SK-N-SH (cell line): ENCODE results near the gene CCRL2. TPM values are rescaled to one million over a fixed set of nuclear protein-coding genes. Genes with fewer than 3 reads are reported as not detected.
"Not testable (repeated sequence)": the region's sequence is repeated elsewhere in the genome, so short reads cannot be mapped to it uniquely, and the experiment has no call there.

ENCODE experiments used
- CTCF ChIA-PET: fragments of 300-600, 350-600 bp; formaldehyde crosslinking; extraction: SDS; loops from one replicate; lab custom pipeline; 2021; lab: Yijun Ruan, JAX
- POLR2A ChIA-PET: fragments of 350-600 bp; sonication (Branson Sonifier 250); formaldehyde crosslinking; extraction: SDS; loops from one replicate; lab custom pipeline; 2020; ENCODE audit warnings: antibody characterized with exemption, inconsistent platforms; lab: Yijun Ruan, JAX
- DNase-seq: peaks from one replicate; pipeline ENCODE4 v3.0.0; 2012
- H2AFZ ChIP-seq: fragments of 200-600 bp; sonication (generic); 2 replicates; pipeline ENCODE4 v1.8.1; 2016; ENCODE audit warnings: antibody characterized with exemption, mild to moderate bottlenecking, low read depth
- H3F3A ChIP-seq: fragments of 200-600 bp; sonication (generic); replicated peaks from 2 replicates; pipeline ENCODE3; 2016; ENCODE audit warnings: antibody characterized with exemption, mild to moderate bottlenecking; ENCODE audit not compliant: insufficient read depth
- H3K27ac ChIP-seq, 2 experiments: fragments of 200-500 bp in 1 of 2; fragments of 200-600 bp in 1 of 2; sonication (Bioruptor generic) in 1 of 2; sonication (generic), shearing (Covaris generic) in 1 of 2; 2 replicates each; pipeline versions ENCODE4 v1.5.1 to v1.6.1; 2014 to 2016; ENCODE audit warnings: low read depth in 2 of 2, inconsistent platforms in 1 of 2, low read length in 1 of 2, mild to moderate bottlenecking in 1 of 2, mixed read lengths in 1 of 2
- H3K27me3 ChIP-seq: fragments of 200-600 bp; sonication (generic), shearing (Covaris generic); 2 replicates; pipeline ENCODE4 v1.6.1; 2016; ENCODE audit warnings: mixed run types; ENCODE audit not compliant: insufficient read depth
- H3K36me3 ChIP-seq, 2 experiments: fragments of 200-500 bp in 1 of 2; fragments of 200-600 bp in 1 of 2; sonication (Bioruptor generic) in 1 of 2; sonication (generic) in 1 of 2; replicated peaks in 1 of 2; 2 replicates each; pipeline versions ENCODE3 to v1.5.1; 2014 to 2016; ENCODE audit warnings: low read length in 1 of 2, mild to moderate bottlenecking in 1 of 2; ENCODE audit not compliant: insufficient read depth in 2 of 2, control insufficient read depth in 1 of 2
- H3K4me1 ChIP-seq, 2 experiments: fragments of 200-500 bp in 1 of 2; fragments of 200-600 bp in 1 of 2; sonication (Bioruptor generic) in 1 of 2; sonication (generic), shearing (Covaris generic) in 1 of 2; 2 replicates each; pipeline versions ENCODE4 v1.5.1 to v1.6.1; 2014 to 2016; ENCODE audit warnings: low read depth in 1 of 2, low read length in 1 of 2, mixed run types in 1 of 2; ENCODE audit not compliant: insufficient read depth in 2 of 2, control insufficient read depth in 1 of 2
- H3K4me2 ChIP-seq: fragments of 200-600 bp; sonication (generic), shearing (Covaris generic); 2 replicates; pipeline ENCODE4 v1.6.1; 2017; ENCODE audit warnings: mixed run types
- H3K4me3 ChIP-seq, 2 experiments: fragments of 200-500 bp in 1 of 2; fragments of 200-600 bp in 1 of 2; sonication (Bioruptor generic) in 1 of 2; sonication (generic), shearing (Covaris generic) in 1 of 2; 2 replicates each; pipeline versions ENCODE4 v1.5.1 to v1.8.1; 2014 to 2016; ENCODE audit warnings: low read depth in 2 of 2, inconsistent platforms in 1 of 2, low read length in 1 of 2, mild to moderate bottlenecking in 1 of 2, mixed read lengths in 1 of 2, moderate library complexity in 1 of 2
- H3K79me2 ChIP-seq: fragments of 200-600 bp; sonication (generic); 2 replicates; pipeline ENCODE4 v1.8.1; 2017; ENCODE audit warnings: mild to moderate bottlenecking; ENCODE audit not compliant: insufficient read depth
- H3K9ac ChIP-seq: fragments of 200-600 bp; sonication (generic); 2 replicates; pipeline ENCODE4 v1.6.1; 2017; ENCODE audit warnings: mixed run types
- H3K9me2 ChIP-seq: fragments of 200-600 bp; sonication (generic); 2 replicates; pipeline ENCODE4 v1.6.1; 2017; ENCODE audit warnings: mixed run types
- H3K9me3 ChIP-seq: fragments of 200-600 bp; sonication (generic); 2 replicates; pipeline ENCODE4 v1.6.1; 2017; ENCODE audit warnings: mixed run types, mild to moderate bottlenecking, moderate library complexity
- H4K20me1 ChIP-seq: fragments of 200-600 bp; sonication (generic); 2 replicates; pipeline ENCODE4 v1.6.1; 2017; ENCODE audit warnings: mild to moderate bottlenecking, mixed run types; ENCODE audit not compliant: insufficient read depth
- ELF1 ChIP-seq: IDR thresholded peaks from 2 replicates; pipeline ENCODE4 v1.4.0; 2012
- EZH2phosphoT487 ChIP-seq: fragments of 200-600 bp; sonication (generic); IDR thresholded peaks from 2 replicates; pipeline ENCODE4 v1.6.1; 2017; ENCODE audit warnings: low read depth, mixed run types, mild to moderate bottlenecking, antibody characterized with exemption, moderate library complexity, borderline replicate concordance
- FOXJ3 ChIP-seq: sonication (generic); formaldehyde crosslinking; IDR thresholded peaks from 2 replicates; pipeline ENCODE4 v1.5.1; 2020; ENCODE audit warnings: mild to moderate bottlenecking, missing genetic modification reagents
- GABPA ChIP-seq: IDR thresholded peaks from 2 replicates; pipeline ENCODE4 v1.4.0; 2012; ENCODE audit warnings: low read depth, mild to moderate bottlenecking
- JUND ChIP-seq: IDR thresholded peaks from 2 replicates; pipeline ENCODE4 v1.4.0; 2012
- POLR2AphosphoS5 ChIP-seq: IDR thresholded peaks from 2 replicates; pipeline ENCODE4 v1.6.1; 2012; ENCODE audit warnings: low read depth, low read length
- RCOR1 ChIP-seq: fragments of 150-350 bp; IDR thresholded peaks from 2 replicates; pipeline ENCODE4 v1.6.1; 2017; ENCODE audit warnings: antibody characterized with exemption, low read length
- RXRA ChIP-seq: IDR thresholded peaks from 2 replicates; pipeline ENCODE4 v1.4.0; 2012; ENCODE audit warnings: low read depth, mild to moderate bottlenecking, borderline replicate concordance
- WGBS: methylation state at CpG from one replicate; pipeline ENCODE4 v1.1.6; 2017; ENCODE audit warnings: low lambda C conversion rate; 5-methylcytosine and 5-hydroxymethylcytosine counted together
- polyA plus RNA-seq, 3 experiments: library from polyadenylated mRNA; depleted of rRNA; stranded (reverse); fragments of >200 nt; gene quantifications; 2 replicates each; pipeline ENCODE4 v1.2.3, GENCODE V29; 2012
- TF ChIP-seq, protein P1 (sequence below): IDR thresholded peaks from 2 replicates; pipeline ENCODE4 v1.6.1; 2012; ENCODE audit warnings: mild to moderate bottlenecking, low read depth, low read length, moderate library complexity

CCRL2 gene
- polyA plus RNA-seq, 1 of the 3 experiments (the other 2 are of a cell fraction), result not detected

- H3K9me2 ChIP-seq, H3K4me1 ChIP-seq, H3K27ac ChIP-seq, POLR2A ChIA-PET, CTCF ChIA-PET, H3K9ac ChIP-seq, H2AFZ ChIP-seq, H3K36me3 ChIP-seq, DNase-seq, H3K79me2 ChIP-seq, H3K9me3 ChIP-seq, H4K20me1 ChIP-seq, H3K4me3 ChIP-seq, H3K27me3 ChIP-seq, H3F3A ChIP-seq, H3K4me2 ChIP-seq: not testable (repeated sequence)
- 15% methylated on average over 4 of the region's 4 CpGs for WGBS
Observed at GRCh38 chr3:46433118-46433517, 26.1 kb downstream of the CCRL2 start.

DNA sequence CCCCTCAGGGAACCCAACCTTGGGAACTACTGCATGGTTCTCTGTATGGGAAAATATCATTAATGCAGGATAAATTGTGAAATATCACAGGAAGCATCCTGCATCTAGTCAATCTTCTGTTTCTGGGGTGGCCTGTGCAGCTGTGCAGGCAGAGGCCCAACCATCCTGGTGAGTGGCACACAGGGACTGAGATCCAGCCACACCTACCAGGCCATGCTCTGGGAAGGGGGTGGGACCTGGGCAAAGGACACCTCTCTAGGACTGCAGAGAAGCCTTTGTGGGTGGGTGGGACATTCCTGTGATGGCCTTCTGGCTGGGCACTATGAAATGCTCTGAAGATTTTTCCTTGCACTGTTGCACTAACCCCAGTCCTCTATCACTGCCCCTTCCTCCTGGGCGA is 26.8 kb downstream of the CCRL2 start:
- TF ChIP-seq POLR2AphosphoS5, result no peak
- TF ChIP-seq ELF1, result no peak
- TF ChIP-seq, protein P1, sequence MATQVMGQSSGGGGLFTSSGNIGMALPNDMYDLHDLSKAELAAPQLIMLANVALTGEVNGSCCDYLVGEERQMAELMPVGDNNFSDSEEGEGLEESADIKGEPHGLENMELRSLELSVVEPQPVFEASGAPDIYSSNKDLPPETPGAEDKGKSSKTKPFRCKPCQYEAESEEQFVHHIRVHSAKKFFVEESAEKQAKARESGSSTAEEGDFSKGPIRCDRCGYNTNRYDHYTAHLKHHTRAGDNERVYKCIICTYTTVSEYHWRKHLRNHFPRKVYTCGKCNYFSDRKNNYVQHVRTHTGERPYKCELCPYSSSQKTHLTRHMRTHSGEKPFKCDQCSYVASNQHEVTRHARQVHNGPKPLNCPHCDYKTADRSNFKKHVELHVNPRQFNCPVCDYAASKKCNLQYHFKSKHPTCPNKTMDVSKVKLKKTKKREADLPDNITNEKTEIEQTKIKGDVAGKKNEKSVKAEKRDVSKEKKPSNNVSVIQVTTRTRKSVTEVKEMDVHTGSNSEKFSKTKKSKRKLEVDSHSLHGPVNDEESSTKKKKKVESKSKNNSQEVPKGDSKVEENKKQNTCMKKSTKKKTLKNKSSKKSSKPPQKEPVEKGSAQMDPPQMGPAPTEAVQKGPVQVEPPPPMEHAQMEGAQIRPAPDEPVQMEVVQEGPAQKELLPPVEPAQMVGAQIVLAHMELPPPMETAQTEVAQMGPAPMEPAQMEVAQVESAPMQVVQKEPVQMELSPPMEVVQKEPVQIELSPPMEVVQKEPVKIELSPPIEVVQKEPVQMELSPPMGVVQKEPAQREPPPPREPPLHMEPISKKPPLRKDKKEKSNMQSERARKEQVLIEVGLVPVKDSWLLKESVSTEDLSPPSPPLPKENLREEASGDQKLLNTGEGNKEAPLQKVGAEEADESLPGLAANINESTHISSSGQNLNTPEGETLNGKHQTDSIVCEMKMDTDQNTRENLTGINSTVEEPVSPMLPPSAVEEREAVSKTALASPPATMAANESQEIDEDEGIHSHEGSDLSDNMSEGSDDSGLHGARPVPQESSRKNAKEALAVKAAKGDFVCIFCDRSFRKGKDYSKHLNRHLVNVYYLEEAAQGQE, result no peak
- no peak for TF ChIP-seq JUND
- TF ChIP-seq RCOR1, result no peak
- no peak for TF ChIP-seq EZH2phosphoT487
- no peak for TF ChIP-seq RXRA
- TF ChIP-seq FOXJ3 (CRISPR knock-in tag), result no peak
- no peak for TF ChIP-seq GABPA
- ChIA-PET CTCF (interaction anchor here (0.9 kb wide), 1 partner anchor 8 kb away, joined by 3 read pairs; no protein-coding TSS in a partner anchor), POLR2A (no interaction called here)

More for the DNA sequence above, 26.8 kb downstream of the CCRL2 start:
- Histone ChIP-seq H3K4me1 (no peaks in the 10 kb centered on the region), H3K4me3 (no peak overlapping the region), H3K79me2 (no peaks in the 10 kb centered on the region), H2AFZ (no peak overlapping the region), H3K4me2 (no peak overlapping the region), H3K9ac (no peak overlapping the region), H3K27ac (no peak overlapping the region), H3K9me2 (no peaks in the 10 kb centered on the region), H3K9me3 (0 out of 2 replicates have a peak, but pooled peaks cover 3% of the 10 kb centered on the region), H3F3A (no peaks in the 10 kb centered on the region), H3K36me3 (no peaks in the 10 kb centered on the region), H4K20me1 (no peaks in the 10 kb centered on the region), H3K27me3 (no peaks in the 10 kb centered on the region)
- 5% methylated on average over 1 of the region's 1 CpG for WGBS
- DNase-seq, result no peak
